ENCODE measurements around the gene OR56A1.
"Not testable (repeated sequence)": the region's sequence is repeated elsewhere in the genome, so short reads cannot be mapped to it uniquely, and the experiment has no call there.

The OR56A1 gene, protein sequence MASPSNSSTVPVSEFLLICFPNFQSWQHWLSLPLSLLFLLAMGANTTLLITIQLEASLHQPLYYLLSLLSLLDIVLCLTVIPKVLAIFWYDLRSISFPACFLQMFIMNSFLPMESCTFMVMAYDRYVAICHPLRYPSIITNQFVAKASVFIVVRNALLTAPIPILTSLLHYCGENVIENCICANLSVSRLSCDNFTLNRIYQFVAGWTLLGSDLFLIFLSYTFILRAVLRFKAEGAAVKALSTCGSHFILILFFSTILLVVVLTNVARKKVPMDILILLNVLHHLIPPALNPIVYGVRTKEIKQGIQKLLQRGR

DNA sequence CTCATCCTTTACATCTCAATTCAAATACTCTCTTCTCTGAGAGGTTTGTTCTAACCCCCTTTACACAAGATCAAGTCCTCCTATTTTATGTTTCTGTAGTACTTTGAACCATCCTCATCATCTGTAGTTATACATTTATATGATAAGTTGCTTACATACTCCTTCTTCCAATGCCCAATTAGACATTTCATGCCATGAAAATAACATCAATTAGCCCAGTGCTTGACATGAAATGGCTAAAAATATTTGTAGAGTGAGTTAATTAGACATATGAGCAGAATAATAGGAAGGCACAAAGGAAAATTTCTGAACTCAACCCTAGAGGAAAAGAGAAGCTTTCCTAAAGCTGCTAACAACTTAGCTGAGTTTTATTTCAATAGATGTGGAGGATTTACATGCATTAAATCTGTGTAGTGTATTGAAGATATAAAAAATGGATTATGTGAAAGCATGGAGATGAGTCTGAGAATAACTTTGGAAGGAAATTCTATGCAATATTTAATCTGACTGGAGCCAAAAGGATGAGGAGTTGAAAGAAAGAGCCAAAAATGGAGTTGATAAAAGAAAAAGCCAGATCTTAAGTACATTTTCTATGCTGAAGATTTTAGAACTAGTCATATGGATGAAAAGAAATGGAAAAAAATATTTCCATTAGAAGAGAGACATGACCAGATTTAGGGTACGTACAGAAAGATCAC, at the start of gene OR56A1:
TSS of gene OR56A1 (minus strand) at position 51 of the 698 bp plus-strand sequence. CDS start 3,066 bp downstream, outside the sequence.
- Histone ChIP-seq H3K27ac (no peak within 1 kb of the TSS), H3K4me3 (no peak within 1 kb of the TSS)
- TF ChIP-seq, protein P1, sequence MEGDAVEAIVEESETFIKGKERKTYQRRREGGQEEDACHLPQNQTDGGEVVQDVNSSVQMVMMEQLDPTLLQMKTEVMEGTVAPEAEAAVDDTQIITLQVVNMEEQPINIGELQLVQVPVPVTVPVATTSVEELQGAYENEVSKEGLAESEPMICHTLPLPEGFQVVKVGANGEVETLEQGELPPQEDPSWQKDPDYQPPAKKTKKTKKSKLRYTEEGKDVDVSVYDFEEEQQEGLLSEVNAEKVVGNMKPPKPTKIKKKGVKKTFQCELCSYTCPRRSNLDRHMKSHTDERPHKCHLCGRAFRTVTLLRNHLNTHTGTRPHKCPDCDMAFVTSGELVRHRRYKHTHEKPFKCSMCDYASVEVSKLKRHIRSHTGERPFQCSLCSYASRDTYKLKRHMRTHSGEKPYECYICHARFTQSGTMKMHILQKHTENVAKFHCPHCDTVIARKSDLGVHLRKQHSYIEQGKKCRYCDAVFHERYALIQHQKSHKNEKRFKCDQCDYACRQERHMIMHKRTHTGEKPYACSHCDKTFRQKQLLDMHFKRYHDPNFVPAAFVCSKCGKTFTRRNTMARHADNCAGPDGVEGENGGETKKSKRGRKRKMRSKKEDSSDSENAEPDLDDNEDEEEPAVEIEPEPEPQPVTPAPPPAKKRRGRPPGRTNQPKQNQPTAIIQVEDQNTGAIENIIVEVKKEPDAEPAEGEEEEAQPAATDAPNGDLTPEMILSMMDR (IDR thresholded peaks at IDR 0.05): no peak
- DNase-seq (ENCODE audit: low spot score): no peak

DNA sequence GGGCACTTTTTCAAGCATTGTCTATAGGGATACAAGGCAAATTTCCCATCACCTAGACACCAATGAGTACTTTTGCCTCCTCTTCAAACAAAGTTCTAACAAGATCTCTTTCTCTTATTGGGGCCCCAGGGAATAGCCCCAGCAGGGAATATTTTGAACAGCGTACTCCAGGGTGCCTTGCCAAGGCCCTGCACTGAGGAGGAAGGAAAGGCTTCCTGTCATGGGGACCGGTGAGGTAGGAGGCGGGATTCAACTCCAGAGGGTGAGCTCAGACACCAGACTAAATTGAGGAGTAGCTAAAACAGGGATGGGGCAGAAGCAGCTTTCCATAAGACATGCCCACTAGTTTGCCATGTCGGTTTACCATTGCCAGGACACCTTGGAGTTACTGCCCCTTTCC, 48.9 kb upstream of the OR56A1 start:
- H3K27ac ChIP-seq: no peak overlapping the region
- H3K4me3 ChIP-seq: no peak overlapping the region
- TF ChIP-seq, protein P1 (IDR thresholded peaks at IDR 0.05): no peak
- DNase-seq (ENCODE audit: low spot score): no peak

DNA sequence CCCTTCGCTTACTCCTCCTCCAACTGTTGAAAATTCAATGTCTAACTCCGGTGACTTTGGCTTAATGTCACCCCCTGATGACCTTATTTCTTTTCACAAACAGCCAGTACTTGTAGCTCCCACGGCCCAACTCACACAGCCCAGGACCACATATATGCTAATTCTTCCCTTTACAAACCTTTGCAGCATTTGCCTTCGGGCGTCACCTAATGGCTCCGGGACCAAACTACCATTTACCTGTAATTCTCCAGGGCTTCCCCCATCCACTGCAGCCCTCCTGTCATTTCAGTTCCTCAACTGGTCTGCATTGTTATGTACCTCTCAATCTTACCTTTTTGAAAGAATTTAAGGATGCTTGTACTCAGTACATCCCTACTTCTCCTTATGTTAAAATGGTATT, 47.2 kb upstream of the OR56A1 start:
- Histone ChIP-seq H3K4me3 (no peak overlapping the region), H3K27ac (no peak overlapping the region)
- no peak for DNase-seq (ENCODE audit: low spot score)
- TF ChIP-seq, protein P1 (IDR thresholded peaks at IDR 0.05): no peak

DNA sequence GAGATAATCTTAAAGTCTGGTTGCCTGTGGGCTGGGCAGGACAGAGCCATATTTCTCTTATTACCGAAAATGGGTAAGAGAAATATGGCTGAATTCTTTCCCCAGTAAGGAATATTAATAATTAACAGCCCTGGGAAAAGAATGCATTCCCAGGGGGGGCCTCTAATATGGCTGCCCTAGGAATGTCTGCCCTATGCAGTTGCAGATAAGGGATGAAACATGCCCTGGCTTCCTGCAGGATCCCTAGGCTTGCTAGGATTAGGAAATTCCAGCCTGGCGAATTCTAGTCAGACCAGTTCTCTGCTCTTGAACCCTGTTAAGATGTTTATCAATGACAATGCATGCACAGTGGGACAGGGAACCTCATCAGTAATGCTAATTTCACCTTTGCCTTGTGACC, 45.9 kb upstream of the OR56A1 start:
- H3K27ac ChIP-seq; DNase-seq (ENCODE audit: low spot score); H3K4me3 ChIP-seq: not testable (repeated sequence)

DNA sequence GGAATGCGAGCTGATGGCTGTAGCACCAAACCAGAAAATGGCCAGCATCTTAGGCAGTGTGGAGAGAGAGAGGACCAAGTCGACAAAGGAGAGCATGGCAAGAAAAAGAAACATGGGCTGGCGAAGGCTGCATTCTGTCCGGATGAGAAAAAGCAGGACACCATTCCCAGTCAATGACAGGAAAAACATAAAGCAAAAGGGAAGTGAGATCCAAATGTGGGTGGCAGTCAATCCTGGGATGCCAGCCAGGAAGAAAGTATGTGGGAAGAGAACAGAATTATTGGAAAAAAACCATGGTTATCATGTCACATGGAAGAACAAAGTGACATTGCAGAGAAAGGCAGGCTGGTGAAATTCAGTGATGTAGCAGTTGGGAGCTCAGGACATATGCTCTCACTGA, 36.9 kb upstream of the OR56A1 start:
- Histone ChIP-seq H3K27ac (no peak overlapping the region), H3K4me3 (no peak overlapping the region)
- DNase-seq (ENCODE audit: low spot score): no peak
- TF ChIP-seq, protein P1 (IDR thresholded peaks at IDR 0.05): no peak

DNA sequence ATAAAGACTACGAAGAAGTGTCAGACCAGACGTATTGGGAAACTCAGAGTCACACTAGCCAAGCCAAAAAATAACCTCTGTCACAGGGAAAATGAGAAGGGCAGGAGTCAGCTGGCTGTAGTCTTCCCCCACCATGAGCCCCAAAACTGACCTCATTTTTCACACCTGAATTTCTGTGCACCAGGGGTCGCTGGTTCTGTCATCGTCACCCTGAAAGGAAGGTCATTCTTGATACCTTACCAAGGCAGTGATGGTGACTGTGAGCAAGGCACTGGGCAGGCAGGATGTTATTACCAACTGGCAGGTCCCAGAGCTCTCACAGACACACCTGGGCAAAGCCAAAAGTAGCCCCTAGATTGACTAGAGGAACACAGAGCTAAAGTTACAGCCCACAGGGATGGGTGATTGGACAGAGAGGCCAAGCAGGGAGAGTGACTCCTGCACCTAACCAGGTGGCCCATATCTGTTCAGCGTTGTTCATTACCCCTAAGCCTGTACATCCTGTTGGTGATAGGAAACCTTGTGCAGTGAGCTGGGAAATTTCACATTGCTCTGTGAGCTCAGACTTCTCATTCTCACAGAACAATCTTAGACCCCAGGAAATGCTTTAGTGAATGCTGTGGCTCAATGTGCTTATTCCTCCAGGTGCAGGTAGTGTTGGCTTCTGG, 32.3 kb upstream of the OR56A1 start:
- H3K27ac ChIP-seq: no peak overlapping the region
- TF ChIP-seq, protein P1 (IDR thresholded peaks at IDR 0.05): no peak
- no peak for DNase-seq (ENCODE audit: low spot score)
- H3K4me3 ChIP-seq: no peak overlapping the region

DNA sequence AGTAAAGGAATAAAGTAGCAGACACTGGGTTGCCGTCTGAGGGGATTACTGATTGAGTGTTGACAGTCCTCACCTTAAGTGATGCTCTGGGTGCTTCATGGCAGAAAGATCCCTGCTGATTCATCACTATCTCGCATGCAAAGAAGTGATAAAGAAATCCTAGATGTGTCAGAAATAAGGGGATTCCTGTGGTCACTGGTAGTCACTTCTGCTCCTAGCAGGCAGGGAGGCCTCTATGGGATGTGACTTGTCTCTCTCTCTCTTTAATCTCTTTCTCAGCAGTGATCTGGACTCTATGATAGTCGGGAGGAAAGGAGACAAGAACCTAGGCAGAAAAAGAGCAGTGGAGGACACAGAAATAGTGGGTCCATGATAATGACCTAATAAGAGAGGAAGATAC, 30.9 kb upstream of the OR56A1 start:
- TF ChIP-seq, protein P1 (IDR thresholded peaks at IDR 0.05): no peak
- Histone ChIP-seq H3K27ac (no peak overlapping the region), H3K4me3 (no peak overlapping the region)
- no peak for DNase-seq (ENCODE audit: low spot score)

All from coronary artery (tissue), 2 donors.